ENCODE measurements around the gene FBXL19.
"Not testable (repeated sequence)": the region's sequence is repeated elsewhere in the genome, so short reads cannot be mapped to it uniquely, and the experiment has no call there.

FBXL19 gene

GRCh38 chr16:30889721-30890120 is 33.7 kb upstream of the FBXL19 start:
- POLR2A ChIA-PET = interaction anchor here (1.1 kb wide), 1 partner anchor 15 kb away, joined by 6 read pairs; no protein-coding TSS in a partner anchor
- no peak for TF ChIP-seq CTCF (IDR thresholded peaks at IDR 0.05; ENCODE audit: insufficient read depth, low read length, missing control alignments)
- no peak for DNase-seq (ENCODE audit: low read depth, low spot score)
- H3K4me3 ChIP-seq (ENCODE audit: low read depth, low read length) = no peak overlapping the region
- CTCF ChIA-PET = interaction anchor here (1.1 to 1.8 kb wide), 4 partner anchors 12 to 196 kb away, joined by 3 to 9 read pairs (median 3); no protein-coding TSS in a partner anchor

DNA sequence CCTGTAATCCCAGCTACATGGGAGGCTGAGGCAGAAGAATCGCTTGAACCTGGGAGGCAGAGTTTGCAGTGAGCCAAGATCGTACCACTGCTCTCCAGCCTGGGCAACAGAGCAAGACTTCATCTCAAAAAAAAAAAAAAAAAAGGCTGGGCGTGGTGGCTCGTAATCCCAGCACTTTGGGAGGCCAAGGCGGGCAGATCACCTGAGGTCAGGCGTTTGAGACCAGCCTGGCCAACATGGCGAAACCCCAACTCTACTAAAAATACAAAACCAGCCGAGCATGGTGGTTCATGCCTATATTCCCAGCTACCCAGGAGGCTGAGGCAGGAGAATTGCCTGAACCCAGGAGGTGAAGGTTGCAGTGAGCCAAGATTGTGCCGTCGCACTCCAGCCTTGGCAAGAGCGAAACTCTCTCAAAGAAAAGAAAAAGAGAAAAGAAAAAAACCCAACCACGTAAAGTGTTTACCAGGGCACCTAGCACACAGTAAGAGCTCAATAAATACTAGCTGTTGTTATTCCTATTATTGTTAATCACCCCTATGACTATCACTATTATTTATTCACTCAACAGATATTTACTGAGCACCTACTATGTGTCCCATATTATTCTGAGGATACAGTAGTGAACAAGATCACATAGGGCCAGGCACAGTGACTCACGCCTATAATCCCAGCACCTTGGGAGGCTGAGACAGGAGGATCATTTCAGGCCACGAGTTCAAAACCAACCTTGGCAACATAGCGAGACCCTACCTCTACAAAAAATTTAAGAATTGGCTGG is 32.1 kb upstream of the FBXL19 start:
- DNase-seq (ENCODE audit: low read depth, low spot score); POLR2A ChIA-PET; H3K4me3 ChIP-seq (ENCODE audit: low read depth, low read length): not testable (repeated sequence)
- CTCF ChIA-PET = interaction anchor here (1.6 to 2.5 kb wide), 3 partner anchors 10 to 45 kb away, joined by 3 to 23 read pairs (median 9); no protein-coding TSS in a partner anchor

DNA sequence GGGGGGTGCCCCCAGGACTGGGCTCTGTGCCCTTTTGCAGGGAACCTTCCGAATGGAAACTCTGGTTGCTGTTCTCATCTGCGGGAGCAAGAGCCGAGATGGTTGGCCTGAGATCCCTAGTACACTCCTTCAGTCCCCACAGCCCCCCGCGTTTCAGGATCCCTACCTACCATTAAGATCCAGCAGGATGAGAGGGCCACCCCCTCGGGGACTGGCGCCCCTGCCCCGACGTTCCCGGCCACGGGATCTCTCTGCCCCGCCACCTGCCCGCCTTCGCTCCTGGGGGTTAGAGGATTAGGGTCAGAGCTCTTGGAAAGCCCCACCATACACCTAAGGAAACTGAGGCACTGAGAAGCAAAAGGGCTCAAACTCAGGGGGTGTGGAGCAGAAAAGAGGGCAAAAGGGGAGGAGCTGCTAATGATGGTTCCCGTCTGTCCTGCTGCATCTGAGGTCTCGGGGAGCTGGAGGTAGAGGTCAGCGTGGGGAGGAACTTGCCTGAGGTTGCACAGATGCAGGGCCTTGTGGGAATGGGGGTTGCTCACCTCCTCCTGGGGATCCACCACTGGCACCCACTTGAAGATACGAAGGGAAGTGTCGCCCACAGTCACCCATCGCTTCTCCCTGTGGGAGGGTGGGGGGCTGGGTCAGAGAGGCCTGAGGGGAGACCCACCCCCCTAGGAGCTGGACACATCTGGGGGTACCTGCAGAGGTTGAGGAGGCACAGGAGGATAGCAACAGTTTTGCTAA is 30.5 kb upstream of the FBXL19 start:
- CTCF ChIA-PET = interaction anchor here (1.0 to 2.5 kb wide), 7 partner anchors 9 to 79 kb away, joined by 3 to 23 read pairs (median 4); no protein-coding TSS in a partner anchor

GRCh38 chr16:30893417-30893743 is 30.0 kb upstream of the FBXL19 start:
- ChIA-PET POLR2A (interaction anchor here (0.5 to 1.6 kb wide), 2 partner anchors 18 to 287 kb away, joined by 3 to 7 read pairs; no protein-coding TSS in a partner anchor), CTCF (interaction anchor here (1.0 to 2.5 kb wide), 6 partner anchors 9 to 80 kb away, joined by 3 to 23 read pairs (median 5); no protein-coding TSS in a partner anchor)
- H3K4me3 ChIP-seq (ENCODE audit: low read depth, low read length) = peak overlapping the region; percentile 82
- no peak for TF ChIP-seq CTCF (IDR thresholded peaks at IDR 0.05; ENCODE audit: insufficient read depth, low read length, missing control alignments)
- DNase-seq (ENCODE audit: low read depth, low spot score) = no peak

More for the DNA sequence above, 30.5 kb upstream of the FBXL19 start:
- TF ChIP-seq CTCF (IDR thresholded peaks at IDR 0.05; ENCODE audit: insufficient read depth, low read length, missing control alignments) = no peak
- peak overlapping the region; percentile 82 for H3K4me3 ChIP-seq (ENCODE audit: low read depth, low read length)
- no peak for DNase-seq (ENCODE audit: low read depth, low spot score)
- POLR2A ChIA-PET = interaction anchor here (1.6 kb wide), 1 partner anchor 18 kb away, joined by 7 read pairs; no protein-coding TSS in a partner anchor

GRCh38 chr16:30893744-30894539 is 29.4 kb upstream of the FBXL19 start, which contains the start of gene BCL7C:
Gene BCL7C, minus strand, starts transcription at chr16:30894077. Its CDS starts 133 bp downstream, at chr16:30893944.
- H3K4me3 ChIP-seq (ENCODE audit: low read depth, low read length) = peak within 1 kb of the TSS; percentile 82
- TF ChIP-seq CTCF (IDR thresholded peaks at IDR 0.05; ENCODE audit: insufficient read depth, low read length, missing control alignments) = peak; percentile 61
- POLR2A ChIA-PET = interaction anchor here (0.5 to 1.6 kb wide), 2 partner anchors 19 to 287 kb away, joined by 3 to 7 read pairs; no protein-coding TSS in a partner anchor
- CTCF ChIA-PET = interaction anchor here (1.0 to 2.5 kb wide), 6 partner anchors 8 to 80 kb away, joined by 3 to 23 read pairs (median 5); no protein-coding TSS in a partner anchor
- no peak for DNase-seq (ENCODE audit: low read depth, low spot score)
